Measurements from ENCODE around the gene ENO1. TPM values are rescaled to one million over a fixed set of nuclear protein-coding genes. Genes with fewer than 3 reads are reported as not detected.
"Not testable (repeated sequence)": the region's sequence is repeated elsewhere in the genome, so short reads cannot be mapped to it uniquely, and the experiment has no call there.

ENO1 gene
- total RNA-seq, 4 donors from 2014 or later = 355 to 741 (median 478) TPM

DNA sequence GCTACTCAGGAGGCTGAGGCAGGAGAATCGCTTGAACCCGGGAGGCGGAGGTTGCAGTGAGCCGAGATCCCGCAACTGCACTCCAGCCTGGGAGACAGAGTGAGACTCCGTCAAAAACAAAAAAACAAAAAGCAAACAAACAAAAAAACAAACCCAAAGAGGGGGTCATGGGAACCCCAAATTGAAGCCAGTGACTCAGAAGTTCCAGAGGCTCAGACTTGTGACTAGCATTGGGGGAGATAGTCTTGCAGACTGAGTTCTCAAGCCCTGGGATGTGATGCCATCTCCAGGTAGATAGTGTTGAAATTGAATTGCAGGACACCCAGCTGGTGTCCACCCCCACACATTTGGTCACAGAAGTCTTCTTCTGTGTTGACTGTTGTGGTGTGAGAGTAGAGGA, 24.9 kb upstream of the ENO1 start:
- no peak overlapping the region for H3K4me3 ChIP-seq (replicated peaks in 1 of 3)
- intact Hi-C loops (cut with DNase I) = no loop called here
- TF ChIP-seq POLR2A (IDR thresholded peaks at IDR 0.05) = no peak
- peaks cover 18 to 56% of the 10 kb centered on the region in 2 donors for H3K4me1 ChIP-seq
- no peaks in the 10 kb centered on the region for H3K9me3 ChIP-seq
- H3K36me3 ChIP-seq = no peaks in the 10 kb centered on the region
- H3K27me3 ChIP-seq = no peaks in the 10 kb centered on the region
- WGBS, 2 donors = 96 to 98% methylated on average over 6 of the region's 6 CpGs
- DNase-seq = no peak
- peak overlapping the region; percentile 84 to 92 (median 91) for H3K27ac ChIP-seq

- Histone ChIP-seq H3K27ac (peak overlapping the region; percentile 84 to 92 (median 91)), H3K4me3 (replicated peaks in 1 of 3) (no peak overlapping the region), H3K27me3 (no peaks in the 10 kb centered on the region), H3K4me1 (peaks cover 18 to 49% of the 10 kb centered on the region in 2 donors), H3K9me3 (no peaks in the 10 kb centered on the region), H3K36me3 (no peaks in the 10 kb centered on the region)
- intact Hi-C loops (cut with DNase I) = no loop called here
- TF ChIP-seq CTCF (IDR thresholded peaks at IDR 0.05) (no peak), POLR2A (IDR thresholded peaks at IDR 0.05) (no peak)
- DNase-seq = no peak
- WGBS, 2 donors = 62 to 67% methylated on average over 5 of the region's 5 CpGs
Observed at GRCh38 chr1:8902765-8903164, 24.3 kb upstream of the ENO1 start.

DNA sequence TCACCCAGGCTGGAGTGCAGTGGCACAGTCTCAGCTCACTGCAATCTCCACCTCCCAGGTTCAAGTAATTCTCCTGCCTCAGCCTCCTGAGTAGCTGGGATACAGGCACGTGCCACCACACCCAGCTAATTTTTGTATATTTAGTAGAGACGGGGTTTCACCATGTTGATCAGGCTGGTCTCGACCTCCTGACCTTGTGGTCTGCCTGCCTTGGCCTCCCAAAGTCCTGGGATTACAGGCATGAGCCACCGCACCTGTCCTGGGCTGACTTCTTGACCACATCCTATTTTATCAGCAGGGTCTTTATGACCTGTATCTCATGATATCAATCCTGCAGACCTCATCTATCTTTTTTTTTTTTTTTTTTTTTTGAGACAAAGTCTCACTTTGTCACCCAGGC, 22.2 kb upstream of the ENO1 start:
- Histone ChIP-seq H3K4me1 (peaks cover 18 to 41% of the 10 kb centered on the region in 2 donors), H3K27ac (peak overlapping the region; percentile 32 to 68 (median 53))
- H3K4me3 ChIP-seq (replicated peaks in 1 of 3); H3K36me3 ChIP-seq; H3K9me3 ChIP-seq; intact Hi-C loops (cut with DNase I); DNase-seq; H3K27me3 ChIP-seq: not testable (repeated sequence)
- 83 to 89% methylated on average over 4 of the region's 4 CpGs for WGBS, 2 donors

DNA sequence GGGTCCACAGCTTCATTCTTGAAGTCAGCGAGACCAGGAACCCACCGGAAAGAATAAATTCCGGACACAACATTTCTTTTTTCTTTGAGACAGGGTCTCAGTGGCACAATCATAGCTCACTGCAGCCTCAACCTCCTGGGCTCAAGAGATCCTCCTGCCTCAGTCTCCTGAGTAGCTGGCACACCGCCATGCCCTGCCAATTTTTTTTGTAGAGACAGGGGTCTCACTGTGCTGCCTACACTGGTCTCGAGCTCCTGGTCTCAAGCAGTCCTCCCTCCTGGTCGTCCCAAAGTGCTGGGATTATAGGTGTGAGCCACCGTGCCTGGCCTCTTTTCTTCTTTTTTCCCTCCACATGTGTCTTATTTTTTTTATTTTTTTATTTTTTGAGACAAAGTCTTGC, 20.6 kb upstream of the ENO1 start:
- TF ChIP-seq CTCF (IDR thresholded peaks at IDR 0.05) (no peak), POLR2A (IDR thresholded peaks at IDR 0.05) (no peak)
- H3K36me3 ChIP-seq = no peaks in the 10 kb centered on the region
- no peak overlapping the region for H3K4me3 ChIP-seq (replicated peaks in 1 of 3)
- peak overlapping the region in 1 of 3 donors; percentile 68 for H3K27ac ChIP-seq
- intact Hi-C loops (cut with DNase I) = no loop called here
- peaks cover 8 to 32% of the 10 kb centered on the region in 2 donors for H3K4me1 ChIP-seq
- no peaks in the 10 kb centered on the region for H3K9me3 ChIP-seq
- no peak for DNase-seq
- H3K27me3 ChIP-seq = no peaks in the 10 kb centered on the region
- 94 to 99% methylated on average over 7 of the region's 7 CpGs for WGBS, 2 donors

GRCh38 chr1:8898418-8898817, 19.9 kb upstream of the ENO1 start:
- DNase-seq; H3K4me3 ChIP-seq (replicated peaks in 1 of 3); H3K9me3 ChIP-seq; H3K27me3 ChIP-seq; intact Hi-C loops (cut with DNase I); H3K27ac ChIP-seq; H3K36me3 ChIP-seq: not testable (repeated sequence)
- H3K4me1 ChIP-seq = peaks cover 4 to 32% of the 10 kb centered on the region in 2 donors
- WGBS, 2 donors = 95 to 96% methylated on average over 5 of the region's 5 CpGs

DNA sequence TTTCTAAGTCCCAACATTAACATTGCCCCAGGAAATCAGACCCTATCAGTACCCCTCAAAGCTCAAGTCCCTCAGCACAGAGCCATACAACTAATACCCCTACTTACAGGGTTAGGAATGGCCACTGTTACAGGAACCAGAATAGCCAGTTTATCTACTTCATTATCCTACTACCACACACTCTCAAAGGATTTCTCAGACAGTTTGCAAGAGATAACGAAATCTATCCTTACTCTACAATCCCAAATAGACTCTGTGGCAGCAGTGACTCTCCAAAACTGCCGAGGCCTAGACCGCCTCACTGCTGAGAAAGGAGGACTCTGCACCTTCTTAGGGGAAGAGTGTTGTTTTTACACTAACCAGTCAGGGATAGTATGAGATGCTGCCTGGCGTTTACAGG, 19.0 kb upstream of the ENO1 start:
- H3K4me1 ChIP-seq = peaks cover 3 to 26% of the 10 kb centered on the region in 2 donors
- DNase-seq; H3K27me3 ChIP-seq; H3K36me3 ChIP-seq; H3K4me3 ChIP-seq (replicated peaks in 1 of 3); H3K9me3 ChIP-seq; intact Hi-C loops (cut with DNase I): not testable (repeated sequence)
- H3K27ac ChIP-seq = peak overlapping the region in 2 of 3 donors; percentile 17 to 33
- WGBS, 2 donors = 72 to 76% methylated on average over 4 of the region's 4 CpGs

- H3K9me3 ChIP-seq; H3K27me3 ChIP-seq; H3K36me3 ChIP-seq; DNase-seq; H3K27ac ChIP-seq; H3K4me3 ChIP-seq (replicated peaks in 1 of 3); intact Hi-C loops (cut with DNase I): not testable (repeated sequence)
- H3K4me1 ChIP-seq = peaks cover 3 to 23% of the 10 kb centered on the region in 2 donors
- WGBS, 2 donors = 92 to 93% methylated on average over 3 of the region's 3 CpGs
Observed at GRCh38 chr1:8896775-8897174, 18.3 kb upstream of the ENO1 start.

DNA sequence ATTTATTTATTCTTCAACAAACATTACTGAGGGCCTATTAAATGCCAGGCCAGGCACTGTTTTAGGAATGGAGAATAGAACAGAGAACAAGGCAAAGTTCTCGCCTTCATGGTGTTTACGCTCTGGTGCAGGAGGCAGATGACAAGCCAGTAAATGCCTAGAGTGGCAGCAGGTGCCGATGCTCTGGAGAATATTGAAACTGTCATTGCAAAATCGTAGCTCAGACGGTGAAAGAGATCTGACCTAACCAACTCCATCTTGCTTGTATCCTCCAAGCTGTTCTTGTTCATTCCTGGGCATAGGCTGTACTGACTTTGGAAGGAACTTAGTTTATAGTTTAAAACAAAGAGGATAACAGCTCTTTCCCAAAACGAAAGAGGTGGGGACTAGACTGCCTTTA, 13.5 kb upstream of the ENO1 start:
- Histone ChIP-seq H3K9me3 (no peaks in the 10 kb centered on the region), H3K4me1 (peaks cover 11 to 24% of the 10 kb centered on the region in 2 donors), H3K27ac (peak overlapping the region in 1 of 3 donors; percentile 93), H3K27me3 (no peaks in the 10 kb centered on the region), H3K4me3 (replicated peaks in 1 of 3) (no peak overlapping the region), H3K36me3 (no peaks in the 10 kb centered on the region)
- DNase-seq = no peak
- 93% methylated on average over 6 of the region's 6 CpGs for WGBS, 2 donors
- intact Hi-C loops (cut with DNase I) = no loop called here
- TF ChIP-seq CTCF (IDR thresholded peaks at IDR 0.05) = no peak
